HEK293 (cell line): ENCODE measurements around the gene PTPN6.

Experiments used
- GLI2 ChIP-seq: fragments of 450-650 bp; formaldehyde crosslinking; IDR thresholded peaks from 2 replicates; pipeline ENCODE4; 2017; ENCODE audit warnings: missing biosample characterization, missing genetic modification characterization, low read depth, borderline replicate concordance
- HOXA7 ChIP-seq: sonication (generic); formaldehyde crosslinking; IDR thresholded peaks from 2 replicates; pipeline ENCODE4 v1.8.1; 2022; ENCODE audit warnings: missing genetic modification reagents, borderline replicate concordance
- IKZF3 ChIP-seq: fragments of 450-650 bp; IDR thresholded peaks from 2 replicates; pipeline ENCODE4 v1.5.0; 2018; ENCODE audit warnings: missing biosample characterization, mild to moderate bottlenecking, missing genetic modification characterization, moderate library complexity
- KLF1 ChIP-seq: fragments of 450-650 bp; formaldehyde crosslinking; IDR thresholded peaks from 2 replicates; pipeline ENCODE4 v1.5.1; 2016; ENCODE audit warnings: missing biosample characterization, missing genetic modification characterization
- KLF16 ChIP-seq: fragments of 450-650 bp; formaldehyde crosslinking; IDR thresholded peaks from 2 replicates; pipeline ENCODE4 v1.5.1; 2017; ENCODE audit warnings: missing biosample characterization, missing genetic modification characterization
- OVOL3 ChIP-seq: fragments of 450-650 bp; formaldehyde crosslinking; IDR thresholded peaks from 2 replicates; pipeline ENCODE4 v1.5.1; 2016; ENCODE audit warnings: missing biosample characterization, missing genetic modification characterization
- SETDB1 ChIP-seq: IDR thresholded peaks from one replicate; pipeline ENCODE4 v1.6.1; 2017; ENCODE audit warnings: mild to moderate bottlenecking, low read length, moderate library complexity, mixed read lengths; ENCODE audit not compliant: insufficient read length
- TRIM28 ChIP-seq: IDR thresholded peaks from 2 replicates; pipeline ENCODE4 v1.6.1; 2011; ENCODE audit warnings: low read length, control low read depth, borderline replicate concordance
- ZBTB1 ChIP-seq: fragments of 450-650 bp; formaldehyde crosslinking; IDR thresholded peaks from 2 replicates; pipeline ENCODE4 v1.5.1; 2016; ENCODE audit warnings: missing biosample characterization, missing genetic modification characterization
- ZBTB20 ChIP-seq: fragments of 450-650 bp; formaldehyde crosslinking; IDR thresholded peaks from 2 replicates; pipeline ENCODE4 v1.5.1; 2016; ENCODE audit warnings: missing biosample characterization, missing genetic modification characterization
- ZBTB8A ChIP-seq: fragments of 450-650 bp; formaldehyde crosslinking; IDR thresholded peaks from 2 replicates; pipeline ENCODE4 v1.5.1; 2016; ENCODE audit warnings: missing biosample characterization, missing genetic modification characterization
- ZEB2 ChIP-seq: fragments of 450-650 bp; formaldehyde crosslinking; IDR thresholded peaks from 2 replicates; pipeline ENCODE4 v1.5.1; 2016; ENCODE audit warnings: missing biosample characterization, missing genetic modification characterization
- ZNF121 ChIP-seq: fragments of 450-650 bp; formaldehyde crosslinking; IDR thresholded peaks from 2 replicates; pipeline ENCODE4 v1.5.1; 2016; ENCODE audit warnings: missing biosample characterization, missing genetic modification characterization
- ZNF16 ChIP-seq: fragments of 450-650 bp; formaldehyde crosslinking; IDR thresholded peaks from 2 replicates; pipeline ENCODE4 v1.5.1; 2016; ENCODE audit warnings: low read depth, missing biosample characterization, missing genetic modification characterization
- ZNF202 ChIP-seq: fragments of 450-650 bp; formaldehyde crosslinking; IDR thresholded peaks from 2 replicates; pipeline ENCODE4 v1.5.1; 2016; ENCODE audit warnings: missing biosample characterization, missing genetic modification characterization, borderline replicate concordance
- ZNF404 ChIP-seq: fragments of 450-650 bp; formaldehyde crosslinking; IDR thresholded peaks from 2 replicates; pipeline ENCODE4 v1.5.1; 2017; ENCODE audit warnings: missing biosample characterization, missing genetic modification characterization
- ZNF423 ChIP-seq: fragments of 450-650 bp; formaldehyde crosslinking; IDR thresholded peaks from 2 replicates; pipeline ENCODE4 v1.5.1; 2016; ENCODE audit warnings: missing biosample characterization, missing genetic modification characterization
- ZNF473 ChIP-seq: fragments of 450-650 bp; formaldehyde crosslinking; IDR thresholded peaks from 2 replicates; pipeline ENCODE4 v1.5.1; 2017; ENCODE audit warnings: missing biosample characterization, missing genetic modification characterization
- ZNF560 ChIP-seq: fragments of 450-650 bp; formaldehyde crosslinking; IDR thresholded peaks from 2 replicates; pipeline ENCODE4 v1.5.1; 2017; ENCODE audit warnings: missing biosample characterization, missing genetic modification characterization, borderline replicate concordance
- ZNF596 ChIP-seq: fragments of 450-650 bp; IDR thresholded peaks from 2 replicates; pipeline ENCODE4 v1.5.0; 2018; ENCODE audit warnings: missing biosample characterization, mild to moderate bottlenecking, missing genetic modification characterization, moderate library complexity
- ZNF777 ChIP-seq: fragments of 450-650 bp; formaldehyde crosslinking; IDR thresholded peaks from 2 replicates; pipeline ENCODE4 v1.5.1; 2017; ENCODE audit warnings: missing biosample characterization, missing genetic modification characterization, borderline replicate concordance
- ZNF785 ChIP-seq: fragments of 450-650 bp; formaldehyde crosslinking; IDR thresholded peaks from 2 replicates; pipeline ENCODE4 v1.5.1; 2016; ENCODE audit warnings: missing biosample characterization, missing genetic modification characterization
- ZNF791 ChIP-seq: fragments of 450-650 bp; formaldehyde crosslinking; IDR thresholded peaks from 2 replicates; pipeline ENCODE4 v1.5.1; 2016; ENCODE audit warnings: missing biosample characterization, missing genetic modification characterization
- TF ChIP-seq, protein P1 (sequence below): fragments of 450-650 bp; formaldehyde crosslinking; IDR thresholded peaks from 2 replicates; pipeline ENCODE4 v1.5.1; 2016; ENCODE audit warnings: missing biosample characterization, missing genetic modification characterization, borderline replicate concordance
- TF ChIP-seq, protein P2 (sequence below): fragments of 450-650 bp; formaldehyde crosslinking; IDR thresholded peaks from 2 replicates; pipeline ENCODE4 v1.5.1; 2016; ENCODE audit warnings: missing biosample characterization, missing genetic modification characterization, borderline replicate concordance
- TF ChIP-seq, protein P3 (sequence below): fragments of 450-650 bp; formaldehyde crosslinking; IDR thresholded peaks from 2 replicates; pipeline ENCODE4 v1.5.1; 2016; ENCODE audit warnings: missing biosample characterization, missing genetic modification characterization
- TF ChIP-seq, protein P4 (sequence below): fragments of 450-650 bp; formaldehyde crosslinking; IDR thresholded peaks from 2 replicates; pipeline ENCODE4 v1.5.1; 2016; ENCODE audit warnings: missing biosample characterization, missing genetic modification characterization
- TF ChIP-seq, protein P5 (sequence below): fragments of 450-650 bp; formaldehyde crosslinking; IDR thresholded peaks from 2 replicates; pipeline ENCODE4 v1.5.1; 2016; ENCODE audit warnings: missing biosample characterization, missing genetic modification characterization
- TF ChIP-seq, protein P6 (sequence below): fragments of 450-650 bp; formaldehyde crosslinking; IDR thresholded peaks from 2 replicates; pipeline ENCODE4 v1.5.1; 2016; ENCODE audit warnings: missing biosample characterization, missing genetic modification characterization
- TF ChIP-seq, protein P7 (sequence below): fragments of 450-650 bp; formaldehyde crosslinking; IDR thresholded peaks from 2 replicates; pipeline ENCODE4 v1.5.1; 2016; ENCODE audit warnings: missing biosample characterization, missing genetic modification characterization

Gene PTPN6

DNA sequence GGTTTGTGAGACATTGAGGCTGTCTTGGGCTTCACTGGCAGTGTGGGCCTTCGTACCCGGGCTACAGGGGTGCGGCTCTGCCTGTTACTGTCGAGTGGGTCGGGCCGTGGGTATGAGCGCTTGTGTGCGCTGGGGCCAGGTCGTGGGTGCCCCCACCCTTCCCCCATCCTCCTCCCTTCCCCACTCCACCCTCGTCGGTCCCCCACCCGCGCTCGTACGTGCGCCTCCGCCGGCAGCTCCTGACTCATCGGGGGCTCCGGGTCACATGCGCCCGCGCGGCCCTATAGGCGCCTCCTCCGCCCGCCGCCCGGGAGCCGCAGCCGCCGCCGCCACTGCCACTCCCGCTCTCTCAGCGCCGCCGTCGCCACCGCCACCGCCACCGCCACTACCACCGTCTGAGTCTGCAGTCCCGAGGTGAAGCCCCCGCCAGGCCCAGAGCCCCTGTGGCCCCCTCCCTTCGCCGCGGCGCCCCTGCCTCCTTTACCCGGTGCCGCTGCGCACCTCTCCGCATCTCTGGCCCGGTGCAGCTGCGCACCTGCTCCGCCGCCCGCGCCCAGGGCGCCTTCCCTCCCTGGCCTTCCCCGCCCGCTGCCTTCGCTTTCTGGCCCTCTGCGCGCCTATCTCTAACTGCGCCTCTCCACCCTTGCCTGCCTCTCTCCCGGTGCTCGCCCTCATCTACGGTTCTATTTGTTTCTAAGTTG, 36.8 kb upstream of the PTPN6 start, which contains the start of gene ENO2 (continued):
- TF ChIP-seq ZBTB8A (tag by site-specific recombination): peak; percentile 98
- TF ChIP-seq ZBTB20 (tag by site-specific recombination): peak; percentile 78; the same call in 1 of the 2 replicates
- no peak for TF ChIP-seq ZNF791 (tag by site-specific recombination)
- no peak for TF ChIP-seq ZNF404 (tag by site-specific recombination)
- 0 out of 2 replicates have a peak, but pooled peaks have one; percentile 29 for TF ChIP-seq ZNF423 (tag by site-specific recombination)
- TF ChIP-seq OVOL3: no peak
- no peak for TF ChIP-seq ZNF16 (tag by site-specific recombination)
- TF ChIP-seq, protein P1, sequence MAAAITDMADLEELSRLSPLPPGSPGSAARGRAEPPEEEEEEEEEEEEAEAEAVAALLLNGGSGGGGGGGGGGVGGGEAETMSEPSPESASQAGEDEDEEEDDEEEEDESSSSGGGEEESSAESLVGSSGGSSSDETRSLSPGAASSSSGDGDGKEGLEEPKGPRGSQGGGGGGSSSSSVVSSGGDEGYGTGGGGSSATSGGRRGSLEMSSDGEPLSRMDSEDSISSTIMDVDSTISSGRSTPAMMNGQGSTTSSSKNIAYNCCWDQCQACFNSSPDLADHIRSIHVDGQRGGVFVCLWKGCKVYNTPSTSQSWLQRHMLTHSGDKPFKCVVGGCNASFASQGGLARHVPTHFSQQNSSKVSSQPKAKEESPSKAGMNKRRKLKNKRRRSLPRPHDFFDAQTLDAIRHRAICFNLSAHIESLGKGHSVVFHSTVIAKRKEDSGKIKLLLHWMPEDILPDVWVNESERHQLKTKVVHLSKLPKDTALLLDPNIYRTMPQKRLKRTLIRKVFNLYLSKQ: no peak
- TF ChIP-seq, protein P2, sequence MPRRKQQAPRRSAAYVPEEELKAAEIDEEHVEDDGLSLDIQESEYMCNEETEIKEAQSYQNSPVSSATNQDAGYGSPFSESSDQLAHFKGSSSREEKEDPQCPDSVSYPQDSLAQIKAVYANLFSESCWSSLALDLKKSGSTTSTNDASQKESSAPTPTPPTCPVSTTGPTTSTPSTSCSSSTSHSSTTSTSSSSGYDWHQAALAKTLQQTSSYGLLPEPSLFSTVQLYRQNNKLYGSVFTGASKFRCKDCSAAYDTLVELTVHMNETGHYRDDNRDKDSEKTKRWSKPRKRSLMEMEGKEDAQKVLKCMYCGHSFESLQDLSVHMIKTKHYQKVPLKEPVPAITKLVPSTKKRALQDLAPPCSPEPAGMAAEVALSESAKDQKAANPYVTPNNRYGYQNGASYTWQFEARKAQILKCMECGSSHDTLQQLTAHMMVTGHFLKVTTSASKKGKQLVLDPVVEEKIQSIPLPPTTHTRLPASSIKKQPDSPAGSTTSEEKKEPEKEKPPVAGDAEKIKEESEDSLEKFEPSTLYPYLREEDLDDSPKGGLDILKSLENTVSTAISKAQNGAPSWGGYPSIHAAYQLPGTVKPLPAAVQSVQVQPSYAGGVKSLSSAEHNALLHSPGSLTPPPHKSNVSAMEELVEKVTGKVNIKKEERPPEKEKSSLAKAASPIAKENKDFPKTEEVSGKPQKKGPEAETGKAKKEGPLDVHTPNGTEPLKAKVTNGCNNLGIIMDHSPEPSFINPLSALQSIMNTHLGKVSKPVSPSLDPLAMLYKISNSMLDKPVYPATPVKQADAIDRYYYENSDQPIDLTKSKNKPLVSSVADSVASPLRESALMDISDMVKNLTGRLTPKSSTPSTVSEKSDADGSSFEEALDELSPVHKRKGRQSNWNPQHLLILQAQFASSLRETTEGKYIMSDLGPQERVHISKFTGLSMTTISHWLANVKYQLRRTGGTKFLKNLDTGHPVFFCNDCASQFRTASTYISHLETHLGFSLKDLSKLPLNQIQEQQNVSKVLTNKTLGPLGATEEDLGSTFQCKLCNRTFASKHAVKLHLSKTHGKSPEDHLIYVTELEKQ (tag by site-specific recombination): no peak
- TF ChIP-seq, protein P3, sequence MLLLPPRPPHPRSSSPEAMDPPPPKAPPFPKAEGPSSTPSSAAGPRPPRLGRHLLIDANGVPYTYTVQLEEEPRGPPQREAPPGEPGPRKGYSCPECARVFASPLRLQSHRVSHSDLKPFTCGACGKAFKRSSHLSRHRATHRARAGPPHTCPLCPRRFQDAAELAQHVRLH (tag by site-specific recombination): no peak
- TF ChIP-seq ZBTB1: no peak
- no peak for TF ChIP-seq HOXA7
- TF ChIP-seq ZNF777 (tag by site-specific recombination): no peak
- TF ChIP-seq ZNF596: no peak
- peak; percentile 66 for TF ChIP-seq KLF16 (tag by site-specific recombination)
- TF ChIP-seq KLF1 (tag by site-specific recombination): peak; percentile 56; the same call in 1 of the 2 replicates
- TF ChIP-seq ZNF560 (tag by site-specific recombination): no peak
- TF ChIP-seq, protein P4, sequence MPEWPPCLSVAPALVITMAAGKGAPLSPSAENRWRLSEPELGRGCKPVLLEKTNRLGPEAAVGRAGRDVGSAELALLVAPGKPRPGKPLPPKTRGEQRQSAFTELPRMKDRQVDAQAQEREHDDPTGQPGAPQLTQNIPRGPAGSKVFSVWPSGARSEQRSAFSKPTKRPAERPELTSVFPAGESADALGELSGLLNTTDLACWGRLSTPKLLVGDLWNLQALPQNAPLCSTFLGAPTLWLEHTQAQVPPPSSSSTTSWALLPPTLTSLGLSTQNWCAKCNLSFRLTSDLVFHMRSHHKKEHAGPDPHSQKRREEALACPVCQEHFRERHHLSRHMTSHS (tag by site-specific recombination): no peak
- no peak for TF ChIP-seq ZNF473 (tag by site-specific recombination)
- peak; percentile 70; the same call in 1 of the 2 replicates for TF ChIP-seq ZEB2 (tag by site-specific recombination)
- no peak for TF ChIP-seq GLI2 (tag by site-specific recombination)
- TF ChIP-seq, protein P5, sequence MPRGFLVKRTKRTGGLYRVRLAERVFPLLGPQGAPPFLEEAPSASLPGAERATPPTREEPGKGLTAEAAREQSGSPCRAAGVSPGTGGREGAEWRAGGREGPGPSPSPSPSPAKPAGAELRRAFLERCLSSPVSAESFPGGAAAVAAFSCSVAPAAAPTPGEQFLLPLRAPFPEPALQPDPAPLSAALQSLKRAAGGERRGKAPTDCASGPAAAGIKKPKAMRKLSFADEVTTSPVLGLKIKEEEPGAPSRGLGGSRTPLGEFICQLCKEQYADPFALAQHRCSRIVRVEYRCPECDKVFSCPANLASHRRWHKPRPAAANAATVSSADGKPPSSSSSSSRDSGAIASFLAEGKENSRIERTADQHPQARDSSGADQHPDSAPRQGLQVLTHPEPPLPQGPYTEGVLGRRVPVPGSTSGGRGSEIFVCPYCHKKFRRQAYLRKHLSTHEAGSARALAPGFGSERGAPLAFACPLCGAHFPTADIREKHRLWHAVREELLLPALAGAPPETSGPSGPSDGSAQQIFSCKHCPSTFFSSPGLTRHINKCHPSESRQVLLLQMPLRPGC (tag by site-specific recombination): no peak
- TF ChIP-seq IKZF3 (tag by site-specific recombination): no peak
- TF ChIP-seq, protein P6, sequence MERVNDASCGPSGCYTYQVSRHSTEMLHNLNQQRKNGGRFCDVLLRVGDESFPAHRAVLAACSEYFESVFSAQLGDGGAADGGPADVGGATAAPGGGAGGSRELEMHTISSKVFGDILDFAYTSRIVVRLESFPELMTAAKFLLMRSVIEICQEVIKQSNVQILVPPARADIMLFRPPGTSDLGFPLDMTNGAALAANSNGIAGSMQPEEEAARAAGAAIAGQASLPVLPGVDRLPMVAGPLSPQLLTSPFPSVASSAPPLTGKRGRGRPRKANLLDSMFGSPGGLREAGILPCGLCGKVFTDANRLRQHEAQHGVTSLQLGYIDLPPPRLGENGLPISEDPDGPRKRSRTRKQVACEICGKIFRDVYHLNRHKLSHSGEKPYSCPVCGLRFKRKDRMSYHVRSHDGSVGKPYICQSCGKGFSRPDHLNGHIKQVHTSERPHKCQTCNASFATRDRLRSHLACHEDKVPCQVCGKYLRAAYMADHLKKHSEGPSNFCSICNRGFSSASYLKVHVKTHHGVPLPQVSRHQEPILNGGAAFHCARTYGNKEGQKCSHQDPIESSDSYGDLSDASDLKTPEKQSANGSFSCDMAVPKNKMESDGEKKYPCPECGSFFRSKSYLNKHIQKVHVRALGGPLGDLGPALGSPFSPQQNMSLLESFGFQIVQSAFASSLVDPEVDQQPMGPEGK: peak; percentile 92
- no peak for TF ChIP-seq ZNF202
- no peak for TF ChIP-seq SETDB1
- no peak for TF ChIP-seq ZNF785
- TF ChIP-seq, protein P7, sequence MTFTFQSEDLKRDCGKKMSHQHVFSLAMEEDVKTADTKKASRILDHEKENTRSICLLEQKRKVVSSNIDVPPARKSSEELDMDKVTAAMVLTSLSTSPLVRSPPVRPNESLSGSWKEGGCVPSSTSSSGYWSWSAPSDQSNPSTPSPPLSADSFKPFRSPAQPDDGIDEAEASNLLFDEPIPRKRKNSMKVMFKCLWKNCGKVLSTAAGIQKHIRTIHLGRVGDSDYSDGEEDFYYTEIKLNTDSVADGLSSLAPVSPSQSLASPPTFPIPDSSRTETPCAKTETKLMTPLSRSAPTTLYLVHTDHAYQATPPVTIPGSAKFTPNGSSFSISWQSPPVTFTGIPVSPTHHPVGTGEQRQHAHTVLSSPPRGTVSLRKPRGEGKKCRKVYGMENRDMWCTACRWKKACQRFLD: no peak
- no peak for TF ChIP-seq ZNF121 (tag by site-specific recombination)
- TF ChIP-seq TRIM28: no peak
